Aorta (tissue), 5 donors: ENCODE measurements around the gene PRRX1. TPM values are rescaled to one million over a fixed set of nuclear protein-coding genes. Genes with fewer than 3 reads are reported as not detected.
A peak's percentile ranks its signal among the peaks of the same experiment; 100 is the strongest.

ENCODE experiments used
- ATAC-seq: fragments of 200-7000 bp; cut with Tn5 transposase; one replicate; pipeline ENCODE4 v1.9.1; 2022; ENCODE audit warnings: moderate library complexity; ENCODE audit not compliant: low FRiP score
- DNase-seq, 2 donors: peaks; one replicate each; pipeline ENCODE4 v3.0.0-alpha.2; 2020
- H3K27ac ChIP-seq, 2 donors: one replicate each; pipeline ENCODE4 v1.5.1; 2013; ENCODE audit warnings: low read length in 2 of 2, mild to moderate bottlenecking in 2 of 2, moderate library complexity in 2 of 2, control low read depth in 1 of 2, inconsistent platforms in 1 of 2, low read depth in 1 of 2
- H3K27me3 ChIP-seq, 2 donors: one replicate each; pipeline ENCODE4 v1.6.1; 2013; ENCODE audit warnings: control low read depth in 1 of 2, low read length in 1 of 2, mild to moderate bottlenecking in 1 of 2, moderate library complexity in 1 of 2; ENCODE audit not compliant: insufficient read depth in 2 of 2, control insufficient read depth in 1 of 2
- H3K36me3 ChIP-seq, 2 donors: one replicate each; pipeline ENCODE4 v1.6.1; 2013; ENCODE audit warnings: control low read depth in 1 of 2, low read length in 1 of 2, mild to moderate bottlenecking in 1 of 2; ENCODE audit not compliant: insufficient read depth in 2 of 2, control insufficient read depth in 1 of 2
- H3K4me1 ChIP-seq, 2 donors: one replicate each; pipeline ENCODE4 v1.6.1; 2013; ENCODE audit warnings: low read length in 2 of 2, control low read depth in 1 of 2, mild to moderate bottlenecking in 1 of 2, moderate library complexity in 1 of 2; ENCODE audit not compliant: insufficient read depth in 2 of 2, control insufficient read depth in 1 of 2
- H3K4me3 ChIP-seq, 2 donors: one replicate each; pipeline ENCODE4 v1.5.1; 2013; ENCODE audit warnings: low read length in 2 of 2, control low read depth in 1 of 2, mild to moderate bottlenecking in 1 of 2
- H3K9me3 ChIP-seq: one replicate; pipeline ENCODE4 v1.6.1; 2013; ENCODE audit warnings: mild to moderate bottlenecking, low read length; ENCODE audit not compliant: control insufficient read depth
- WGBS, 2 donors: extraction: QIAGEN DNeasy Blood & Tissue Kit; methylation state at CpG; one replicate each; pipeline ENCODE4 v1.1.7; 2013; 5-methylcytosine and 5-hydroxymethylcytosine counted together
- intact Hi-C, 2 donors: fragments of 100-400 bp; cut with DNase I; formaldehyde crosslinking; loops; one replicate each; pipeline versions ENCODE4 v1.14.2 to v1.15.0; 2022
- polyA plus RNA-seq, 2 donors: library from polyadenylated mRNA; stranded (reverse); fragments of 200-250 nt; gene quantifications; one replicate each; pipeline ENCODE4 v1.2.3, GENCODE V29; 2013
- total RNA-seq, 2 donors: library from RNA; stranded (reverse); fragmentation: NEBNext Ultra II Directional; extraction: Animal tissue kit (Norgen Biotek cat#: 25700); gene quantifications; one replicate each; pipeline ENCODE4 v1.2.1, GENCODE V29; 2021
- donor health status: healthy with polysubstance abuse.
- donor health status: Bipolar disorder and iron deficiency.
- donor health status: DM: no; HTN: no; CAD: no.
- donor health status: DM: no; HTN: no; CAD: no.
- donor health status: DM: yes; HTN: yes; CAD: no.

Gene PRRX1
- total and polyA plus RNA-seq, 4 donors: 15.2 to 272 (median 105) TPM

GRCh38 chr1:170634293-170634692, 29.6 kb upstream of the PRRX1 start:
- H3K4me3 ChIP-seq: no peak overlapping the region
- H3K36me3 ChIP-seq: no peaks in the 10 kb centered on the region
- intact Hi-C loops: no loop called here
- WGBS, 2 donors: 89 to 97% methylated on average over 1 of the region's 1 CpG
- no peaks in the 10 kb centered on the region for H3K4me1 ChIP-seq
- DNase-seq (no peak), ATAC-seq (no peak)
- no peaks in the 10 kb centered on the region for H3K27me3 ChIP-seq
- no peaks in the 10 kb centered on the region for H3K9me3 ChIP-seq
- no peak overlapping the region for H3K27ac ChIP-seq

GRCh38 chr1:170634824-170635410, 29.0 kb upstream of the PRRX1 start:
- ATAC-seq: no peak
- Histone ChIP-seq H3K36me3 (no peaks in the 10 kb centered on the region), H3K27ac (no peak overlapping the region), H3K9me3 (no peaks in the 10 kb centered on the region), H3K4me3 (no peak overlapping the region), H3K27me3 (no peaks in the 10 kb centered on the region), H3K4me1 (no peaks in the 10 kb centered on the region)
- no peak for DNase-seq
- intact Hi-C loops: no loop called here

GRCh38 chr1:170640581-170640980, 23.4 kb upstream of the PRRX1 start:
- Histone ChIP-seq H3K4me1 (no peaks in the 10 kb centered on the region), H3K27me3 (no peaks in the 10 kb centered on the region), H3K27ac (no peak overlapping the region), H3K9me3 (no peaks in the 10 kb centered on the region), H3K4me3 (no peak overlapping the region), H3K36me3 (no peaks in the 10 kb centered on the region)
- ATAC-seq (no peak), DNase-seq (no peak)
- intact Hi-C loops: no loop called here

GRCh38 chr1:170657275-170657853, 6.6 kb upstream of the PRRX1 start:
- 79 to 80% methylated on average over 4 of the region's 4 CpGs for WGBS, 2 donors
- no peak overlapping the region for H3K4me3 ChIP-seq
- H3K9me3 ChIP-seq: no peaks in the 10 kb centered on the region
- DNase-seq (no peak), ATAC-seq (no peak)
- H3K27me3 ChIP-seq: no peaks in the 10 kb centered on the region
- H3K4me1 ChIP-seq: no peaks in the 10 kb centered on the region
- intact Hi-C loops: no loop called here
- H3K36me3 ChIP-seq: no peaks in the 10 kb centered on the region
- H3K27ac ChIP-seq: no peak overlapping the region

- intact Hi-C loops: loop anchor here (5.0 to 10.0 kb wide), 9 partner anchors 53 to 732 kb away; partner anchors contain the start of genes GORAB (in 2 of the 2) and KIFAP3 (in 1 of the 2)
- no peaks in the 10 kb centered on the region for H3K36me3 ChIP-seq
- H3K27ac ChIP-seq: no peak overlapping the region
- H3K9me3 ChIP-seq: no peaks in the 10 kb centered on the region
- 92 to 94% methylated on average over 13 of the region's 13 CpGs for WGBS, 2 donors
- ATAC-seq (no peak), DNase-seq (no peak)
- no peak overlapping the region for H3K4me3 ChIP-seq
- H3K4me1 ChIP-seq: no peaks in the 10 kb centered on the region
- H3K27me3 ChIP-seq: no peaks in the 10 kb centered on the region
Measured at GRCh38 chr1:170659399-170660035, 4.4 kb upstream of the PRRX1 start.

- 80 to 88% methylated on average over 25 of the region's 25 CpGs for WGBS, 2 donors
- no peaks in the 10 kb centered on the region for H3K36me3 ChIP-seq
- no peaks in the 10 kb centered on the region for H3K4me1 ChIP-seq
- H3K27me3 ChIP-seq: no peaks in the 10 kb centered on the region
- ATAC-seq: no peak
- no peaks in the 10 kb centered on the region for H3K9me3 ChIP-seq
- intact Hi-C loops: loop anchor here (5.0 to 10.0 kb wide), 9 partner anchors 52 to 733 kb away; partner anchors contain the start of genes GORAB (in 2 of the 2) and KIFAP3 (in 1 of the 2)
- no peak overlapping the region for H3K4me3 ChIP-seq
- H3K27ac ChIP-seq: no peak overlapping the region
- no peak for DNase-seq
Measured at GRCh38 chr1:170660281-170660713, 3.6 kb upstream of the PRRX1 start.

GRCh38 chr1:170660871-170661645, 2.9 kb upstream of the PRRX1 start:
- DNase-seq (no peak), ATAC-seq (peak; percentile 9)
- H3K4me1 ChIP-seq: no peaks in the 10 kb centered on the region
- WGBS, 2 donors: 27 to 38% methylated on average over 53 to 54 of the region's 54 CpGs
- intact Hi-C loops: loop anchor here (5.0 to 10.0 kb wide), 9 partner anchors 51 to 734 kb away; partner anchors contain the start of genes GORAB (in 2 of the 2) and KIFAP3 (in 1 of the 2)
- no peaks in the 10 kb centered on the region for H3K27me3 ChIP-seq
- H3K27ac ChIP-seq: no peak overlapping the region
- no peaks in the 10 kb centered on the region for H3K36me3 ChIP-seq
- H3K9me3 ChIP-seq: no peaks in the 10 kb centered on the region
- peak overlapping the region; percentile 90 to 91 for H3K4me3 ChIP-seq

- DNase-seq: peak; percentile 74 to 82
- H3K9me3 ChIP-seq: no peaks in the 10 kb centered on the region
- no peaks in the 10 kb centered on the region for H3K4me1 ChIP-seq
- no peaks in the 10 kb centered on the region for H3K27me3 ChIP-seq
- 0 to 1% methylated on average over 29 to 31 of the region's 31 CpGs for WGBS, 2 donors
- H3K4me3 ChIP-seq: peak overlapping the region; percentile 90 to 91
- intact Hi-C loops: loop anchor here (5.0 to 10.0 kb wide), 9 partner anchors 50 to 735 kb away; partner anchors contain the start of genes GORAB (in 2 of the 2) and KIFAP3 (in 1 of the 2)
- peak; percentile 12 for ATAC-seq
- no peaks in the 10 kb centered on the region for H3K36me3 ChIP-seq
- no peak overlapping the region for H3K27ac ChIP-seq
Measured at GRCh38 chr1:170661646-170662411, 2.1 kb upstream of the PRRX1 start.
